Urinary bladder (tissue), 4 donors: ENCODE measurements around the gene ARSD. TPM values are rescaled to one million over a fixed set of nuclear protein-coding genes. Genes with fewer than 3 reads are reported as not detected.
"Not testable (repeated sequence)": the region's sequence is repeated elsewhere in the genome, so short reads cannot be mapped to it uniquely, and the experiment has no call there.

ENCODE experiments used
- DNase-seq: peaks from one replicate; pipeline ENCODE4 v3.0.0-alpha.2; 2015; ENCODE audit errors: extremely low spot score
- H3K27ac ChIP-seq: one replicate; pipeline ENCODE4 v1.5.1; 2013; ENCODE audit warnings: low read depth, mild to moderate bottlenecking, moderate library complexity
- H3K36me3 ChIP-seq: one replicate; pipeline ENCODE4 v1.6.1; 2013; ENCODE audit warnings: mild to moderate bottlenecking, moderate library complexity; ENCODE audit not compliant: insufficient read depth
- H3K4me1 ChIP-seq: one replicate; pipeline ENCODE4 v1.6.1; 2013; ENCODE audit warnings: mild to moderate bottlenecking, moderate library complexity; ENCODE audit not compliant: insufficient read depth
- H3K4me3 ChIP-seq: one replicate; pipeline ENCODE4 v1.5.1; 2013; ENCODE audit warnings: low read depth, low read length
- WGBS: extraction: QIAGEN DNeasy Blood & Tissue Kit; methylation state at CpG from one replicate; pipeline ENCODE4 v1.1.7; 2013; 5-methylcytosine and 5-hydroxymethylcytosine counted together
- polyA plus RNA-seq: library from polyadenylated mRNA; stranded (reverse); fragments of 200-250 nt; gene quantifications from one replicate; pipeline ENCODE4 v1.2.3, GENCODE V29; 2013
- total RNA-seq: library from RNA; depleted of rRNA; stranded (reverse); fragments of >200 nt; gene quantifications from one replicate; pipeline ENCODE4 v1.2.3, GENCODE V29; 2014
- donor health status: healthy with polysubstance abuse.
- donor health status: healthy.

Gene ARSD
- total and polyA plus RNA-seq, 2 donors: 12.4 to 35.4 TPM

DNA sequence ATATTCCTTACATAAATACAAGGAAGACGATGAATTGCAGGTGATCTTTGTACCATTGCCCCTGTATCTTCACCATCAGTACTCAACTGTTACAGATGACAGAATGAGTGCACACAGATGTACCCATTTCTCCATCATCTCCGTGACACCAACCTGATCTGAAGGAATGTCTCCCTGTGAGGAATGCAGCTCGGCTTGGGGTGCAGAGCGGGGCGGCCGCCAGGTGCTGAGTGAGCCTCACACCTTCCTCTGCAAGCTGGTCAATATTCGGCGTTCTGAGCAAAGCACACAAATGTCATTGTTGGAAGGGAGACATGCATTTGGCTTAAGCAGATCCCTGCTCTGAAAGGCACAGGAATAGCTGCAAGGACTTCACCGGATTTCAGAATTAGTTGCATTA, 7.4 kb downstream of the ARSD start:
- no peaks in the 10 kb centered on the region for H3K4me1 ChIP-seq
- no peak overlapping the region for H3K4me3 ChIP-seq
- 85% methylated on average over 9 of the region's 9 CpGs for WGBS
- DNase-seq: no peak
- no peak overlapping the region for H3K27ac ChIP-seq
- H3K36me3 ChIP-seq: peaks cover 3% of the 10 kb centered on the region

DNA sequence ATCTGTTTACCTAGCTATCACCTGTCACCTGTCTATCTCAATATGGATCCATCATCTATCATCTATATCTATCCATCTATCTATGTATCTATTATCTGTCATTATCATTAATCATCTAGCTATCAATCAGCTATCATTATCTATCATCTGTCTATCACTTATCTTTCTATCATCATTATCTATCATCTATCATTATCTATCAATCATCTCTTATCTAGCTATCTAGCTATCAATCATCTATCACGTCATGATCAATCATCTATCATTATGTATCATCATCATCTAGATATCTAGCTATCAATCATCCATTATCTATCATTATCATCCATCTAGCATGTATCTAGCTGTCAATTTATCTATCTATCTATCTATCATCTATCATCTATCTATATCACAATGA, 7.9 kb downstream of the ARSD start:
- WGBS: 74% methylated on average over 1 of the region's 1 CpG
- H3K36me3 ChIP-seq: peaks cover 4% of the 10 kb centered on the region
- no peak for DNase-seq

GRCh38 chrX:2917767-2918166, 11.4 kb downstream of the ARSD start:
- no peak for DNase-seq
- Histone ChIP-seq H3K4me1 (no peaks in the 10 kb centered on the region), H3K36me3 (peaks cover 1% of the 10 kb centered on the region), H3K27ac (no peak overlapping the region), H3K4me3 (no peak overlapping the region)
- 97% methylated on average over 23 of the region's 23 CpGs for whole genome bisulfite sequencing

More for the DNA sequence above, 7.9 kb downstream of the ARSD start:
- Histone ChIP-seq H3K4me1 (no peaks in the 10 kb centered on the region), H3K27ac (no peak overlapping the region), H3K4me3 (no peak overlapping the region)

DNA sequence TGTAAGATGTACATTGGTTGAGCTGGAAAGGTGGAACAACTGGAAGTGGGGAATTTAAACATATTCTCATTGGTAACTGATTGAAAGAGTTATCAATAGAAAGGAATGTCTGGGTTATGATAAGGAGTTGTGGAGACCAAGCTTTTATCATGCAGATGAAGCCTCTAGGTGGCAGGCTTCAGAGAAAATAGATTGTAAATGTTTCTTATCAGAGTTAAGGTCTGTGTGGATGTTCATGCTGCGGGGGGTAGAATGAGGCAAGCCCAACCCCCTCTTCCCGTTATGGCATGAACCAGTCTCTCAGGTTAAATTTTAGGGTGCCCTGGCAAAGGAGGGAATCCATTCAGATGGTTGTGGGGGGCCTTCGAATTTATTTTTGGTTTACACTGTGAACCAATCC, 16.0 kb downstream of the ARSD start:
- H3K27ac ChIP-seq: no peak overlapping the region
- DNase-seq: no peak
- no peaks in the 10 kb centered on the region for H3K4me1 ChIP-seq
- WGBS: 56% methylated on average over 3 of the region's 3 CpGs
- H3K4me3 ChIP-seq: no peak overlapping the region
- H3K36me3 ChIP-seq: peaks cover 1% of the 10 kb centered on the region

- no peak for DNase-seq
- Histone ChIP-seq H3K36me3 (peaks cover 2% of the 10 kb centered on the region), H3K27ac (no peak overlapping the region), H3K4me3 (no peak overlapping the region), H3K4me1 (no peaks in the 10 kb centered on the region)
- 95% methylated on average over 3 of the region's 3 CpGs for WGBS
Measured at GRCh38 chrX:2910109-2910508, 19.0 kb downstream of the ARSD start.

- Histone ChIP-seq H3K4me1 (no peaks in the 10 kb centered on the region), H3K4me3 (no peak overlapping the region), H3K27ac (no peak overlapping the region), H3K36me3 (peaks cover 2% of the 10 kb centered on the region)
- 97% methylated on average over 2 of the region's 2 CpGs for WGBS
- no peak for DNase-seq
Measured at GRCh38 chrX:2908125-2908685, 20.9 kb downstream of the ARSD start.

DNA sequence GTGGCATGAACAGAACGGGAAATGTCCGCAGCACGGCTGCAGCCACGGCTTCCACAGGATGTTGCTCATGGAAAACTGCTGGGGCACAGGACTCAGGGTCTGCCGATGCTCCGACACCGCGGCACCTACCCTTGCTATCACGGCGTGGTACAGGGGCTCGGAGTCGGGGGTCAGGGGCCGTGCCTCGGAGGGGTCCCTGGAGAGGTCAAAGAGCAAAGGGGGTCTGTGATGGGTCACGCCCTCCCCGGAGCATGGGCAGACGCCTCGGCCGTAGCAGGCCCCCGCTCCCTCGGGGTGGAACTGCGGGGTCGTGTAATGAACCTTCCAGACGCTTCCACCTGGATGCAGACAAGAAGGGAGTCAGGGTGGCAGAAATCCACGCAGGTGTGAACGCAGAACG, 21.8 kb downstream of the ARSD start:
- no peak for DNase-seq
- no peaks in the 10 kb centered on the region for H3K4me1 ChIP-seq
- no peak overlapping the region for H3K4me3 ChIP-seq
- WGBS: 95% methylated on average over 27 of the region's 27 CpGs
- no peak overlapping the region for H3K27ac ChIP-seq
- H3K36me3 ChIP-seq: peaks cover 2% of the 10 kb centered on the region

DNA sequence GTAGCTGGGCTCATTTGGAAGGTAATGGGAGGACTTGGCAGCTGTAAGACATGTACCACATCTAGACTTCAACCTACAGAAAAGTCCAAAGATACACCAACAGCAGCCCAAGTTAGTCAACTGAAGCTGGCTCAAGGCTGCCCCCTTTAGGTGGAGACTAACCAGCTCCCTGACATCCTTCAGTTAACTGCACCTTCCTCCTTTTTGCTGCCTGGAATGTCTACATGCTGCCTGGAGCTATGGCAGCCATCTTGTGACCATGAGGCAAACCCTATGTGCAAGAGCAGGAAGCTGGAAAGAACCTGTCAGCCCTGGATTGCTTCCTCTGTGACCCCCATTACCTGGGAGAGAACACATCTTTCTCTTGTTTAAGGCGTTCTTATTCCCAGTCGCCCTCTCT, 25.8 kb downstream of the ARSD start:
- WGBS: 99% methylated on average over 2 of the region's 2 CpGs
- no peak for DNase-seq

DNA sequence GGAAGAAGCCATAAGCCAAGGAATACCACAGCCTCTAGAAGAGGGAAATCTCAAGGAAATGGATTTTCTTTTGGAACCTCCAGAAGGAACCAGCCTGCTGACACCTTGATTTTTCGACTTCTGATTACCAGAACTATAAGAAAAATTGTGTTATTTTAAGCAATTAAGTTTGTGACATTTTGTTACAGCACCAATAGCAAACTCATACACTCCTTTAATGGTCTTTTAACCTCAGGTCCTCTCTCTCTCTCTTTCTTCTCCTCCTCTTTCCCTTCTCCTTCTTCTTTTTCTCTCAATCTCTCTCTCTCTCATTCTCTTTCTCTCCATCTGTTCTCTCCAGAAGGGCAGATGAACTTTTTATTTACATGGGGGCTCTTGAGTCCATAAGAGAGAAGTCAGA, 26.3 kb downstream of the ARSD start:
- Histone ChIP-seq H3K27ac (no peak overlapping the region), H3K4me1 (no peaks in the 10 kb centered on the region), H3K4me3 (no peak overlapping the region), H3K36me3 (peaks cover 2% of the 10 kb centered on the region)
- DNase-seq: no peak
- WGBS: 100% methylated on average over 1 of the region's 1 CpG

More for the DNA sequence above, 25.8 kb downstream of the ARSD start:
- Histone ChIP-seq H3K27ac (no peak overlapping the region), H3K4me3 (no peak overlapping the region), H3K36me3 (peaks cover 2% of the 10 kb centered on the region), H3K4me1 (no peaks in the 10 kb centered on the region)

GRCh38 chrX:2901367-2902036, 27.6 kb downstream of the ARSD start:
- Histone ChIP-seq H3K4me1 (no peaks in the 10 kb centered on the region), H3K4me3 (no peak overlapping the region), H3K27ac (no peak overlapping the region), H3K36me3 (no peaks in the 10 kb centered on the region)
- no peak for DNase-seq
- WGBS: 92% methylated on average over 9 of the region's 9 CpGs

GRCh38 chrX:2898846-2899512, 30.2 kb downstream of the ARSD start:
- Histone ChIP-seq H3K4me1 (no peaks in the 10 kb centered on the region), H3K36me3 (no peaks in the 10 kb centered on the region), H3K4me3 (no peak overlapping the region), H3K27ac (no peak overlapping the region)
- DNase-seq: no peak
- WGBS: 75% methylated on average over 13 of the region's 13 CpGs

DNA sequence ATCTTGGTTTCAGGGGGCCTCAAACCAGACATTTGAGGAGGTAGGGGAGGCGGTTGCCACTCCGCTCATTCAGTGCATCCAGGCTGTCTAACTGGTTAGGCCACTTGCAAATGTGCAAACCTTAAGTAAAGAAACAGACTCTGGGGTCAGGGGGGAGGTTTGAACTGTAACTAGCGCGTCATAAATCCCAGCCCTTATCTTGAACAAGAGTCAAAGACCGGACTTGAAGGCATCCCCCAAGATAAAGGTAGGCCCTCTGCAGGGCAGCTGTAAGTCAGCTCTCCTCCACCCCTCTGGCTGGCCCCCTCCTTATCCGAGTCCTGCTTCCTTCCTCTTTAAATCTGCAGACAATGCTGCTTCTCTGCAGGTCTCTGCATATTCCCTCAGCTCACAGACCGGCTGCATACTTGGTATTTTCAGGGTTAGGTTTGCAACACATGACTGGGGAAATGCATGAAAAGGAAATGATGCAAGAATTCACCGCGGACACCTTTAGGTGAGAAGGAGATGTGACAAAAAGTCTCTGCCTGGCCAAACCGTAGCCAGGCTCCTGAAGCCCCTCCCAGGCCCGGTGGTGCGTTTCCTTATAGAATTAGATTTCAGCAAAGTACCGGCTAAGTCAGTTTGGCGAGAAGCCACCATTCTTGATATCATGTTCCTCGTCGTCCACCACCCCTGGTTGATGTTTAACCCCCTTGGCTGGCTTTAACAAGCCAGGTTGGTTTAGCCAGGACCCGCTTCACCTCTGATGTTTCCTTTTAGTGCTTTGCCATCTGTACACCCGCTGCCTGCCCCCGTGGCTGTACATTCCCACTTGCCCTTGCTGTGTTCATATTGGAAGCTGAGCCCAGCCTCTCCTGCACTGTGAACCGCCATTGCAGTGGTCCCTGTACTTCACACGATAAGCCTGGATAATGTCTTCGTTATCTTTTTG, 31.2 kb downstream of the ARSD start:
- WGBS: 19% methylated on average over 22 of the region's 22 CpGs
- not testable (repeated sequence) for H3K27ac ChIP-seq, H3K36me3 ChIP-seq, H3K4me1 ChIP-seq, H3K4me3 ChIP-seq, DNase-seq

- WGBS: 63% methylated on average over 12 of the region's 12 CpGs
- Histone ChIP-seq H3K36me3 (no peaks in the 10 kb centered on the region), H3K4me1 (no peaks in the 10 kb centered on the region), H3K4me3 (no peak overlapping the region), H3K27ac (no peak overlapping the region)
- DNase-seq: no peak
Measured at GRCh38 chrX:2897311-2897689, 31.8 kb downstream of the ARSD start.
